22Rv1 (cell line): Measurements from ENCODE around the gene ATRX.

Experiments used
- CTCF ChIP-seq: fragments of 450-650 bp; IDR thresholded peaks from 2 replicates; pipeline ENCODE4 v1.5.1; 2017; ENCODE audit warnings: mild to moderate bottlenecking
- ZFX ChIP-seq: fragments of 450-650 bp; IDR thresholded peaks from 2 replicates; pipeline ENCODE4 v1.6.1; 2017; ENCODE audit warnings: antibody characterized with exemption, borderline replicate concordance

GRCh38 chrX:77743720-77744119 lies 42.3 kb downstream of the ATRX start:
- TF ChIP-seq CTCF: no peak
- TF ChIP-seq ZFX: no peak
